ENCODE data around the gene PSME4.
A peak's percentile ranks its signal among the peaks of the same experiment; 100 is the strongest.
"Not testable (repeated sequence)": the region's sequence is repeated elsewhere in the genome, so short reads cannot be mapped to it uniquely, and the experiment has no call there.

The PSME4 gene

DNA sequence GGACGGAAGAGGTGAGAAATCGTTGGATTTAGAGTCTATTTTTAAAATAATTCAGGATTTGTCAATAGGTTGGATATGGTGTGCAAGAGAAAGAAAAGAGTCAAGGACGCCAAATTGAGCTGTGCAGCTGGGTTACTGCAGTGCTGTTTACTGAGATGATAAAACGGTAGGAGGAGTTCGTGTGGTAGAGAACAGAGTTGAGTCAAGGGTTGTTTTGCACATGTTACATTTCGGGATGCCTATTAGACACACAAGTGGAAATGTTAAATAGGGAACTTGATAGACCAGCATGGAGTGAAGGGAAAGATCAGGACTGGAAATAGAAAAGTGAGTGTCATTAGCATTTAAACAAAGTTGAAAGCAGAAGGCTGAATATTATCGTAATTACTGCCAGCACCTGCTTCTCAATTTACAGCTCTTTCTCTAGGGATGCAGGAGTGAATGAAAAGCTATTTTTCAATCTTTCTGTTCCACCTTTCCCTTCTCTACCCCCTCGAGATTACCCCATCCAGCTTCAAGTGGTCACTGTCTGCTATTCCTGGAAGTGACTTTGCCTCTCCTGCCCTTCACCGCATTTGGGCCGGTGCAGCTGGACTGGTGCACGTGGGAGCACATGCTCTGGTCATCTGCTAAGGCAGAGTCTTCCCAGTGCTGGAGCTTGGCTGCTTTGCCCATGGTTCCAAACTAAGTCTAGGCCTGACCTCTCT is 141.4 kb downstream of the PSME4 start:
- DNase-seq, result no peak
- ATAC-seq, result no peak

- no peak for DNase-seq
- no peak for ATAC-seq
Measured at GRCh38 chr2:53828331-53828730, 142.5 kb downstream of the PSME4 start.

DNA sequence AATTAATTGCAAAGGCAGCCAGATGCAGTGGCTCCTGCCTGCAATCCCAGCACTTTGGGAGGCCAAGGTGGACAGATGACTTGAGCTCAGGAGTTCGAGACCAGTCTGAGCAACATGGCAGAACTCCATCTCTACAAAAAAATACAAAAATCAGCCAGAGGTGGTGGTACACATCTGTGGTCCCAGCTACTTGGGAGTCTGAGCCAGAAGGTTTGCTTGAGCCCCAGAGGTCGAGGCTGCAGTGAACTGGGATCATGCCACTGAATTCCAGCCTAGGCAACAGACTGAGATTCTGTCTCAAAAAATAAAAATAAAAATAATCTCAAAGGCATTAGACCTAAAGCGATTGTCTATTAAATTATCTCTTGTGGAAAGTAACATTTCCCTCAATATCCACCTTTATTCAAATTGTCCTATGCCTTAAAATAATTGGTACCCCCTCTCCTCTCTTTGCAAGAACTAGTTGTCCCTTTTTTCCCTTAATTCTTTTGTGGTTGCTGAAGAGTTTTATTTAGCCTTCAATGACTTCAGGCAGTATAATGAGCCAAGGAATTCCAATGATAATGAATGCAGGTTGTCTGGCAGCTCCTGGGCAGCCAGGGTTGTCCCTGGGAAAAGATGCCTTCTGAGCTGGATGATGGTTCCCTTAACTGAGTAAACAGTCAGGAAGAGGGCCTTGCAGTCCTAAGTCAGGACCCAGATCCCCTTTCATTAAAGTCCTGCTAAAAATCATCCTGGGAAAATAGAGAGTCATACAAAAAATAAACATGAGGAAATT is 143.2 kb downstream of the PSME4 start:
- ATAC-seq (no peak), DNase-seq (no peak)

DNA sequence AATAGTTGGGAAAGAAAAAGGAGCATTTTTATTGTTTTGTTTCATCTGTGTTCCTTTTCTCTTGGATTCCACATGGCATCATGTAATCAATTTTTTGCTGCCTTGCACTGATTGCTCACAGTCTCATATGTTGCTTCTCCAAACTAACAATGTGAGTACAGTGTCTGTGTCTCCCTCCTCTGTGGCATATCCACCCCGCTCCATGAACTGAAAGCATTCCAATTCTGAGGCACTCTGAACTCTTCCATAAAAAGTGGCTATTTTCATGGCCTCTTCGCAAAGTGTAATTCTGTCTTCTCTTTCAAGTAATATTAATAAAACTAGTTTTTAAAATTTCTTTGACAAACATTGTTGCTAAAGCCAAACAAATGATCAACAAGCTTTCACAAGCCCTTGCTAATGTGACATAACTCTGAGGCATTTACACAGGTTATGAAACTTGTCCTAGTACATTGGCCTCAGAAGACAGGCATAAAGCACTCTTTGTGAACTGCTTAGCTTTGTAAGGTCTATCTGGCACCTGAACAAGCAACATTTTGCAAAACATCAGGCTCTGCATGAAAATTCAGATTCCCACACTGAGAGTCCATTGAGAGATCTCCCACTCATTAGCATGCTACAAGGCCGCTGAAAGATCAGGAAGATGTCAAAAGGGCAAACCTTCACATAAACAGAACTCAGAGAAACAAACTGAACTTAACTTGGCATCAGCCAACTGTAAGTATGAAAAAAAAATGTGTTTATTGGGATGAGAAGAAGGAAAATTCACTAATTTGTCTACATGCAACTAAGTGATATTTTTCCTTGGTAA is 144.0 kb downstream of the PSME4 start:
- no peak for ATAC-seq
- no peak for DNase-seq

- ATAC-seq (no peak), DNase-seq (no peak)
Measured at GRCh38 chr2:53826030-53826410, 144.8 kb downstream of the PSME4 start.

GRCh38 chr2:53823639-53824038 is 147.2 kb downstream of the PSME4 start:
- peak; percentile 16 for DNase-seq
- not testable (repeated sequence) for ATAC-seq

GRCh38 chr2:53821810-53822209 is 149.0 kb downstream of the PSME4 start:
- no peak for DNase-seq
- no peak for ATAC-seq

DNA sequence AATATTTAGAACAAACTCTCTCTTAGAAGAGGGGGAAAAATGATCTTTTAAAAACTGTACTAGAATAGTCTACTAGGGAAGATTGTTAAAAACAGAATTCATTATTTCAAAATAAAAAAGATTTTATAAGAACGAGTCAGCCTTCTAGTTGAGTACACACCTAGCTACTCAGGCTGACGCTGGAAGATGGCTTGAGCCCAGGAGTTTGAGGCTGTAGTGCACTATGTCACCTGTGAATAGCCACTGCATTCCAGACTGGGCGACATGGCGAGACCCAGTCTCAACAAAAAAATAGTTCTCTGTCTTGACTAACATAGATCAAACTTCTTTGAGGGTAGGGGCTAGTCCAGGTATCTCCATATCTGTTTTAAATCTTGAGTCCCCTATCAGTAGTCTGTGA is 150.1 kb downstream of the PSME4 start:
- no peak for ATAC-seq
- no peak for DNase-seq

GRCh38 chr2:53820048-53820447 is 150.7 kb downstream of the PSME4 start:
- no peak for ATAC-seq

GRCh38 chr2:53819634-53820033 is 151.2 kb downstream of the PSME4 start:
- DNase-seq, result no peak
- ATAC-seq, result no peak

More at GRCh38 chr2:53820048-53820447, 150.7 kb downstream of the PSME4 start:
- no peak for DNase-seq

DNA sequence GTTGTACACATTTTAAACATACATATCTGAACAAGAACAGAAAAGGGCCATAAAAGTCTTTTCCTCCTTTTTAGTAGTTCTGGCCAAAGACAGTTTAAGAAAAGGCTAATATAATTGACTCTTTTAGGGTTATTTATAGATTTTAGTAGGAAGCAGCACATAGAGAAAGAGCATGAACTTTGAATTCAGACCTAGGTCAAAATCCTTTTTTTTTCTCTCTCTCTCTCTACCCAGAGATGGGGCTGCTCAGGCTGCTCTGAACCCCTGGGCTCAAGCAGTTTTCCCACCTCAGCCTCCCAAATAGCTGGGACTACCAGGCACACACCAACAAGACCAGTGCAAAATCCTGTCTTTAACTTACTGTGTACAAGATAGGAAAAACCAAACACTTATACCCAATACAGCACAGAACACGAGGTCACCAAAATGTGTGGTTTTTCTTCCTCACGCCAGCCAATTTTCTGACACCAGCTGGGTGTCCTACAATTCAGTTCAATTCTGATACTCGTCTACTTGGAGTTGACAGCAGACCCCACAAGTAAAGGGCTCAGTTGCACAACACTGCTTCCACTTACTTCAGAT is 151.8 kb downstream of the PSME4 start:
- no peak for ATAC-seq
- DNase-seq, result no peak
